Measurements from ENCODE around the gene TIMM29. TPM values are rescaled to one million over a fixed set of nuclear protein-coding genes. Genes with fewer than 3 reads are reported as not detected.

Gene TIMM29
- total RNA-seq, 4 donors from 2014 or later = 28.0 to 39.5 (median 34.1) TPM

- no peaks in the 10 kb centered on the region for H3K9me3 ChIP-seq
- H3K36me3 ChIP-seq = no peaks in the 10 kb centered on the region
- no peak overlapping the region for H3K4me3 ChIP-seq
- peaks cover 0 to 21% (median 0%) of the 10 kb centered on the region in 4 donors for H3K4me1 ChIP-seq
- DNase-seq = peak in 1 of 3 donors; percentile 28
- H3K27me3 ChIP-seq = no peaks in the 10 kb centered on the region
- no peak overlapping the region for H3K27ac ChIP-seq
- no peak for TF ChIP-seq CTCF (IDR thresholded peaks at IDR 0.05)
Observed at GRCh38 chr19:10977742-10978092, 49.1 kb downstream of the TIMM29 start.

Other genes starting within 250 kb of the TIMM29 start
- gene QTRT1, start 227.4 kb upstream of the TIMM29 start, total RNA-seq = 10 to 100 TPM; 25.9 to 85.0 (median 38.3) TPM
- gene DNM2, start 210.7 kb upstream of the TIMM29 start, total RNA-seq = 100 to 1,000 TPM; 353 to 827 (median 464) TPM
- gene TMED1, start 92.6 kb upstream of the TIMM29 start, total RNA-seq = 10 to 100 TPM; 11.6 to 18.4 (median 16.0) TPM
- 10 to 100 TPM in 1 of 4 donors, not detected in 3; 20.6 TPM for gene C19orf38, start 80.4 kb upstream of the TIMM29 start, total RNA-seq
- gene CARM1, start 57.3 kb upstream of the TIMM29 start, total RNA-seq = 10 to 100 TPM; 23.8 to 40.6 (median 29.7) TPM
- 10 to 100 TPM; 30.5 to 60.1 (median 49.3) TPM for gene YIPF2, start 172 bp upstream of the TIMM29 start, total RNA-seq
- 100 to 1,000 TPM in 2 of 4 donors, 10 to 100 TPM in 2; 68.3 to 208 (median 114) TPM for gene SMARCA4, start 32.2 kb downstream of the TIMM29 start, total RNA-seq
- 100 to 1,000 TPM in 3 of 4 donors, 10 to 100 TPM in 1; 75.7 to 209 (median 156) TPM for gene LDLR, start 160.7 kb downstream of the TIMM29 start, total RNA-seq
- gene SPC24, start 227.0 kb downstream of the TIMM29 start, total RNA-seq = 10 to 100 TPM in 2 of 4 donors, 1 to 10 TPM in 2; 1.7 to 28.9 (median 8.4) TPM